H1 (cell line): ENCODE data around the gene MED16. TPM values are rescaled to one million over a fixed set of nuclear protein-coding genes. Genes with fewer than 3 reads are reported as not detected.

ENCODE experiments used
- CTCF ChIA-PET: fragments of 300-600 bp; sonication (Branson Sonifier 250); formaldehyde crosslinking; loops from one replicate; lab custom pipeline; 2021; ENCODE audit not compliant: partially characterized antibody; lab: Charles Lee
- POLR2A ChIA-PET: fragments of 300-600 bp; sonication (Branson Sonifier 250); formaldehyde crosslinking; loops from one replicate; lab custom pipeline; 2021; ENCODE audit warnings: inconsistent platforms; ENCODE audit not compliant: partially characterized antibody; lab: Charles Lee
- DNase-seq, 2 experiments: peaks; one replicate each; pipeline versions ENCODE4 v3.0.0 to v3.0.0-alpha.2; 2010 to 2022; ENCODE audit warnings: low spot score in 2 of 2, low read depth in 1 of 2, mixed read lengths in 1 of 2
- FAIRE-seq: peaks from 2 replicates; lab custom pipeline; 2011; peaks lifted over from hg19 to GRCh38; lab: Jason Lieb, UNC
- H2AFZ ChIP-seq: 2 replicates; pipeline ENCODE4 v1.8.1; 2012; ENCODE audit warnings: low read length, inconsistent platforms
- H2AK5ac ChIP-seq: 2 replicates; pipeline ENCODE4 v1.6.1; 2013; ENCODE audit warnings: low read depth, low read length
- H2BK120ac ChIP-seq: replicated peaks from 2 replicates; pipeline ENCODE3; 2013; ENCODE audit warnings: low read depth, low read length, inconsistent platforms
- H2BK12ac ChIP-seq: 2 replicates; pipeline ENCODE4 v1.6.1; 2013; ENCODE audit warnings: low read depth, low read length
- H2BK15ac ChIP-seq: 2 replicates; pipeline ENCODE4 v1.6.1; 2013; ENCODE audit warnings: low read length
- H2BK20ac ChIP-seq: 2 replicates; pipeline ENCODE4 v1.6.1; 2013; ENCODE audit warnings: low read length
- H2BK5ac ChIP-seq: 2 replicates; pipeline ENCODE4 v1.6.1; 2013; ENCODE audit warnings: low read depth, low read length
- H3K14ac ChIP-seq: 2 replicates; pipeline ENCODE4 v1.6.1; 2013; ENCODE audit warnings: inconsistent platforms; ENCODE audit not compliant: insufficient read length
- H3K18ac ChIP-seq: 2 replicates; pipeline ENCODE4 v1.6.1; 2013; ENCODE audit warnings: low read length; ENCODE audit errors: extremely low read depth
- H3K23ac ChIP-seq: 2 replicates; pipeline ENCODE4 v1.6.1; 2013; ENCODE audit warnings: inconsistent platforms; ENCODE audit not compliant: insufficient read length
- H3K23me2 ChIP-seq: 2 replicates; pipeline ENCODE4 v1.6.1; 2013; ENCODE audit warnings: low read depth, low read length
- H3K27ac ChIP-seq: 2 replicates; pipeline ENCODE4 v1.6.1; 2011; ENCODE audit warnings: low read depth, low read length, inconsistent platforms
- H3K27me3 ChIP-seq, 4 experiments: replicated peaks in 1 of 4; 1 replicate in 1 of 4; 2 replicates in 3 of 4; pipeline versions ENCODE4 v1.6.1 to v1.8.1; 2011 to 2013; ENCODE audit warnings: low read length in 3 of 4, mild to moderate bottlenecking in 3 of 4, inconsistent platforms in 2 of 4, mixed read lengths in 2 of 4, moderate library complexity in 1 of 4; ENCODE audit not compliant: control insufficient read depth in 3 of 4, insufficient read depth in 3 of 4; ENCODE audit errors: extremely low read depth in 1 of 4
- H3K36me3 ChIP-seq, 4 experiments: 2 replicates each; pipeline versions ENCODE4 v1.6.1 to v1.8.1; 2011 to 2013; ENCODE audit warnings: mild to moderate bottlenecking in 4 of 4, low read length in 3 of 4, moderate library complexity in 2 of 4, control low read depth in 1 of 4, inconsistent platforms in 1 of 4; ENCODE audit not compliant: insufficient read depth in 4 of 4, control insufficient read depth in 2 of 4
- H3K4ac ChIP-seq: replicated peaks from 2 replicates; pipeline ENCODE3; 2013; ENCODE audit warnings: low read length, low read depth, mixed read lengths, inconsistent platforms; ENCODE audit not compliant: insufficient read length
- H3K4me1 ChIP-seq, 4 experiments: replicated peaks in 1 of 4; 1 replicate in 1 of 4; 2 replicates in 3 of 4; pipeline versions ENCODE4 v1.6.1 to v1.8.1; 2011 to 2013; ENCODE audit warnings: low read length in 3 of 4, inconsistent platforms in 2 of 4, mixed read lengths in 1 of 4; ENCODE audit not compliant: insufficient read depth in 4 of 4, control insufficient read depth in 3 of 4
- H3K4me2 ChIP-seq, 2 experiments: 2 replicates each; pipeline versions ENCODE4 v1.6.1 to v1.8.1; 2011 to 2013; ENCODE audit warnings: low read depth in 2 of 2, low read length in 2 of 2, control low read depth in 1 of 2, inconsistent platforms in 1 of 2, mild to moderate bottlenecking in 1 of 2; ENCODE audit not compliant: insufficient read depth in 1 of 2
- H3K4me3 ChIP-seq, 4 experiments: fragments of 200-600, 300-600 bp in 1 of 4; sonication (generic), shearing (Covaris generic), sonication (Bioruptor Twin) in 1 of 4; 2 replicates each; pipeline versions ENCODE4 v1.5.1 to v1.8.1; 2011 to 2016; ENCODE audit warnings: low read length in 4 of 4, low read depth in 3 of 4, control low read depth in 2 of 4, inconsistent platforms in 2 of 4, mild to moderate bottlenecking in 2 of 4, mixed read lengths in 1 of 4, moderate library complexity in 1 of 4; ENCODE audit not compliant: insufficient read depth in 2 of 4; ENCODE audit errors: extremely low read depth in 1 of 4
- H3K56ac ChIP-seq: replicated peaks from 2 replicates; pipeline ENCODE3; 2013; ENCODE audit warnings: low read depth, mild to moderate bottlenecking, mixed read lengths, low read length, inconsistent platforms; ENCODE audit not compliant: insufficient read length
- H3K79me1 ChIP-seq: 2 replicates; pipeline ENCODE4 v1.6.1; 2013; ENCODE audit warnings: low read depth, low read length, control low read depth
- H3K79me2 ChIP-seq, 2 experiments: 2 replicates each; pipeline versions ENCODE4 v1.6.1 to v1.8.1; 2012 to 2013; ENCODE audit warnings: low read length in 2 of 2, mild to moderate bottlenecking in 2 of 2, inconsistent platforms in 1 of 2; ENCODE audit not compliant: insufficient read depth in 2 of 2, control insufficient read depth in 1 of 2
- H3K9ac ChIP-seq, 4 experiments: replicated peaks in 1 of 4; 1 replicate in 1 of 4; 2 replicates in 3 of 4; pipeline versions ENCODE4 v1.6.1 to v1.8.1; 2011 to 2013; ENCODE audit warnings: low read depth in 3 of 4, low read length in 3 of 4, control low read depth in 2 of 4, mild to moderate bottlenecking in 2 of 4, moderate library complexity in 2 of 4, inconsistent platforms in 1 of 4; ENCODE audit errors: extremely low read depth in 1 of 4
- H3K9me3 ChIP-seq, 2 experiments: 2 replicates each; pipeline versions ENCODE4 v1.6.1 to v1.8.1; 2012 to 2013; ENCODE audit warnings: mild to moderate bottlenecking in 2 of 2, moderate library complexity in 2 of 2, control low read depth in 1 of 2, inconsistent platforms in 1 of 2, low read depth in 1 of 2, low read length in 1 of 2, mixed read lengths in 1 of 2; ENCODE audit not compliant: insufficient read depth in 2 of 2
- H4K20me1 ChIP-seq, 2 experiments: replicated peaks in 1 of 2; 2 replicates each; pipeline versions ENCODE3 to v1.8.1; 2011 to 2013; ENCODE audit warnings: inconsistent platforms in 2 of 2, low read length in 2 of 2, mild to moderate bottlenecking in 1 of 2; ENCODE audit not compliant: insufficient read depth in 2 of 2, control insufficient read depth in 1 of 2
- H4K5ac ChIP-seq: 2 replicates; pipeline ENCODE4 v1.6.1; 2013; ENCODE audit warnings: low read length, low read depth, mixed read lengths, inconsistent platforms; ENCODE audit not compliant: insufficient read length
- H4K8ac ChIP-seq: 2 replicates; pipeline ENCODE4 v1.8.0; 2013; ENCODE audit warnings: mild to moderate bottlenecking, moderate library complexity, low read length, inconsistent platforms; ENCODE audit not compliant: insufficient read depth; ENCODE audit errors: extremely low read depth
- H4K91ac ChIP-seq: replicated peaks from 2 replicates; pipeline ENCODE3; 2013; ENCODE audit warnings: low read length, mixed read lengths, inconsistent platforms; ENCODE audit not compliant: insufficient read length
- BCL11A ChIP-seq, 2 experiments: IDR thresholded peaks; one replicate each; pipeline ENCODE4 v1.6.1; 2011; ENCODE audit warnings: low read depth in 2 of 2, low read length in 2 of 2, mild to moderate bottlenecking in 2 of 2
- BRCA1 ChIP-seq: IDR thresholded peaks from 2 replicates; pipeline ENCODE4 v1.6.1; 2012; ENCODE audit warnings: low read depth, low read length, improper control_type of control experiment
- SAP30 ChIP-seq: fragments of 300-600 bp; sonication (generic); IDR thresholded peaks from 2 replicates; pipeline ENCODE4 v1.7.1; 2012; ENCODE audit warnings: low read length, moderate library complexity, mild to moderate bottlenecking, inconsistent platforms; ENCODE audit not compliant: insufficient read depth, insufficient replicate concordance
- WGBS, 2 experiments: shearing (Covaris generic) in 1 of 2; methylation state at CpG; one replicate each; pipeline versions ENCODE4 v1.1.6 to v1.1.7; 2013 to 2015; ENCODE audit warnings: low lambda C conversion rate in 2 of 2, mixed read lengths in 2 of 2, inconsistent platforms in 1 of 2, low coverage in 1 of 2, missing lambda C conversion rate in 1 of 2; ENCODE audit not compliant: insufficient replicate concordance in 2 of 2, insufficient coverage in 1 of 2, insufficient read length in 1 of 2; ENCODE audit errors: extremely low coverage in 1 of 2, missing lambda C conversion rate in 1 of 2; 5-methylcytosine and 5-hydroxymethylcytosine counted together
- polyA plus RNA-seq, 7 experiments: library from polyadenylated mRNA; depleted of rRNA in 3 of 7; stranded (reverse) in 5 of 7; unstranded in 2 of 7; fragments of >200 nt in 5 of 7; fragments of 200-250 nt in 2 of 7; gene quantifications; 1 replicate in 5 of 7; 2 replicates in 1 of 7; 4 replicates in 1 of 7; pipeline versions ENCODE4 v1.2.1 to v1.2.3, GENCODE V29; 2011 to 2013; ENCODE audit warnings: missing spikeins in 2 of 7, mixed read lengths in 2 of 7
- total RNA-seq: library from RNA; stranded (reverse); fragmentation: NEBNext Ultra II Directional; extraction: Animal tissue kit (Norgen Biotek cat#: 25700); gene quantifications from 2 replicates; pipeline ENCODE4 v1.2.1, GENCODE V29; 2021
- TF ChIP-seq, protein P1 (sequence below): IDR thresholded peaks from 2 replicates; pipeline ENCODE4 v1.6.1; 2012; ENCODE audit warnings: inconsistent platforms

MED16 gene
- total and polyA plus RNA-seq, 2 of the 8 experiments (the other 6 are each of a cell fraction or from before 2014, with no cell fraction given), result 51.0 to 67.2 TPM

DNA sequence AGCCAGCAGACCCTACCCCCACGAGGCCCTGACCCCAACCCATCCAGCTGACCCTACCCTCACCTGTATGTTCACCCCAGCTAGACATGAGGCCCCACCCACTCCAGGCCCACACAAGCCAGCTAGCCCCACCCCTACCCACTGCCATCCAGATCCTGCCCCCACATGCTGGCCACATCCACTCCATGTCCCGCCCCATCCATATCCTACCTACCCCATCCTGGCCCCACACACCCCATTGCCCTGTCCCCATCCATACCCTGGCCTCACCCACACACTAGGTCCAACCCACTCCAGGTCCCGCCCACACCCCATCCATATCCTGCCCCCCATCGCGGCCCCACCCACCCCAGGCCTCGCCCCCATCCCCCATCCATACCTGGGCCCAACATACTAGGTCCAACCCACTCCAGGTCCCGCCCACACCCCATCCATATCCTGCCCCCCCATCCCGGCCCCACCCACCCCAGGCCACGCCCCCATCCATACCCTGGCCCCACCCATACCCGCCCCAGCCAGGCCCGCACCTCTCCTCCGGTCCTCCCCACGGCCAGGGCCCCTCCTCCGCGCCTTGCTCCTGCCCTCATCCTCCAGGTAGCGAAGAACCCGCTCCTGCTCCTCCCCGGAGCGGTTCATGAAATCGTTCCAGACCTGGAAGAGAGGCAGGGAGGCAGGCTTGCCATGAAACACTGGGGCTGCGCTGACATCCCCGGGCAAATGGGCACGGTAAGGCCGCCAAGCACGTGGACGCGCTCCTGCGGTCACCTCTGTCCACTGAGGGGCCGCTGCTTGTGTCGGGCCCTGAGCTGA is 7.5 kb upstream of the MED16 start:
- H3K14ac ChIP-seq, result no peak overlapping the region

More for the DNA sequence above, 7.5 kb upstream of the MED16 start:
- Histone ChIP-seq H4K8ac (peak overlapping the region; percentile 35; the same call in 1 of the 2 replicates), H2BK20ac (no peak overlapping the region), H2BK120ac (no peak overlapping the region), H4K5ac (no peak overlapping the region), H3K36me3 (peaks cover 0 to 13% (median 2%) of the 10 kb centered on the region in 4 experiments; a peak in 2 of 8 replicates), H3K27ac (no peak overlapping the region), H3K56ac (no peak overlapping the region), H3K18ac (no peak overlapping the region; the same call in none of the 2 replicates), H2BK15ac (no peak overlapping the region; the same call in 1 of the 2 replicates), H2AFZ (no peak overlapping the region), H3K23me2 (peaks cover 3% of the 10 kb centered on the region; the same call in 1 of the 2 replicates), H3K9me3 (no peaks in the 10 kb centered on the region), H2BK12ac (0 out of 2 replicates have a peak overlapping the region, but pooled peaks have one; percentile 39), H4K91ac (no peak overlapping the region), H2BK5ac (peak overlapping the region; percentile 52; the same call in 1 of the 2 replicates), H3K23ac (no peak overlapping the region), H3K4ac (no peak overlapping the region), H3K9ac (no peak overlapping the region), H3K4me2 (no peak overlapping the region), H3K27me3 (no peaks in the 10 kb centered on the region), H3K4me3 (no peak overlapping the region), H2AK5ac (peak overlapping the region; percentile 24; the same call in 1 of the 2 replicates), H3K4me1 (peaks cover 0 to 9% (median 4%) of the 10 kb centered on the region in 4 experiments; a peak in 5 of 7 replicates), H4K20me1 (peaks cover 13 to 27% of the 10 kb centered on the region in 2 experiments), H3K79me1 (no peaks in the 10 kb centered on the region; the same call in 1 of the 2 replicates), H3K79me2 (peaks cover 0 to 9% of the 10 kb centered on the region in 2 experiments; a peak in 2 of 4 replicates)
- 85% methylated on average over 17 of the region's 30 CpGs; no CpG with 5 or more reads in 1 of the 2 experiments for WGBS, 2 experiments
- CTCF ChIA-PET, result interaction anchor here (1.1 to 1.3 kb wide), 2 partner anchors 23 to 37 kb away, joined by 3 read pairs; no protein-coding TSS in a partner anchor
- TF ChIP-seq, protein P1, sequence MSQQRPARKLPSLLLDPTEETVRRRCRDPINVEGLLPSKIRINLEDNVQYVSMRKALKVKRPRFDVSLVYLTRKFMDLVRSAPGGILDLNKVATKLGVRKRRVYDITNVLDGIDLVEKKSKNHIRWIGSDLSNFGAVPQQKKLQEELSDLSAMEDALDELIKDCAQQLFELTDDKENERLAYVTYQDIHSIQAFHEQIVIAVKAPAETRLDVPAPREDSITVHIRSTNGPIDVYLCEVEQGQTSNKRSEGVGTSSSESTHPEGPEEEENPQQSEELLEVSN, result no peak
- TF ChIP-seq BRCA1 (no peak), SAP30 (no peak), BCL11A (IDR thresholded peaks at IDR 0.05; ENCODE audit: low read depth in 2 of 2, low read length in 2 of 2) (no peak)
- FAIRE-seq (no peak), DNase-seq (peak in 1 of 2 experiments; percentile 66)
- POLR2A ChIA-PET, result no interaction called here
